Brain microvascular endothelial cell (primary cell): ENCODE data around the gene ADNP.

Experiments used
- DNase-seq: peaks from one replicate; pipeline ENCODE4 v3.0.0-alpha.2; 2020
- H3K27ac ChIP-seq: fragments of 250-450 bp; sonication (Bioruptor Pico); 2 replicates; pipeline ENCODE4 v1.5.1; 2020; ENCODE audit warnings: mild to moderate bottlenecking, moderate library complexity
- H3K27me3 ChIP-seq: fragments of 250-450 bp; sonication (Bioruptor Pico); replicated peaks from 2 replicates; pipeline ENCODE4 v1.5.1; 2020; ENCODE audit warnings: mild to moderate bottlenecking
- H3K36me3 ChIP-seq: fragments of 250-450 bp; sonication (Bioruptor Pico); replicated peaks from 2 replicates; pipeline ENCODE4 v1.5.1; 2020; ENCODE audit warnings: mild to moderate bottlenecking
- H3K4me3 ChIP-seq: 2 replicates; pipeline ENCODE4 v1.5.1; 2011; ENCODE audit warnings: low read depth, mild to moderate bottlenecking, control low read depth, low read length, moderate library complexity
- CTCF ChIP-seq: IDR thresholded peaks from 2 replicates; pipeline ENCODE4 v1.5.1; 2011; ENCODE audit warnings: low read depth, mild to moderate bottlenecking, moderate library complexity, low read length, control low read depth, inconsistent platforms; ENCODE audit errors: missing control alignments
- in situ Hi-C: cut with HindIII; loops from 2 replicates; pipeline ENCODE4 v1.10.0; 2017; ENCODE audit warnings: low sequenced_read_pairs, low pct_ligation_motif_present

The ADNP gene

GRCh38 chr20:50877232-50877743 is 53.9 kb downstream of the ADNP start:
- Histone ChIP-seq H3K4me3 (no peak overlapping the region), H3K36me3 (no peaks in the 10 kb centered on the region), H3K27me3 (no peaks in the 10 kb centered on the region), H3K27ac (no peak overlapping the region)
- no peak for TF ChIP-seq CTCF
- no peak for DNase-seq
- in situ Hi-C loops, result no loop called here

DNA sequence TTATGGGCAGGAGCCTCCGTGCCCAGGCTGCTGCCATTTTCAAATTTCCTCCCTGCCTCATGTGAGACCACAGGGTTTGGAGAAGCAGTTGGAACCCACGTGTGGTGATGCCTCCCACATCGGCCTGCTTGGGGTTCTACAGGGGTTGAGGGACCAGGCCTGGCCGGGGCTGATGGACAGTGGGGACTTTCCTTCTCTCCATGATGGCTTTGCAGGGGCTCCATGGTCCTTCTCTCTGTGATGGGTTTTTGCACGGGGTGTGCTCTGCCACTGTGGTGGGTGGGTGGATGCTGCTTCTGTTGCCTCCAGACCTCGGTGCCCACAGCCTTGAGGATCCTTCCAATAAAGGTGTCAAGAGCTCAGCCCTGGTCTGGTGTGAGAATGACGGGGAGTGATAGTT is 54.4 kb downstream of the ADNP start:
- H3K4me3 ChIP-seq, result no peak overlapping the region
- in situ Hi-C loops, result no loop called here
- DNase-seq, result no peak
- TF ChIP-seq CTCF, result no peak
- no peaks in the 10 kb centered on the region for H3K27me3 ChIP-seq
- no peak overlapping the region for H3K27ac ChIP-seq
- H3K36me3 ChIP-seq, result no peaks in the 10 kb centered on the region

- DNase-seq, result no peak
- H3K4me3 ChIP-seq, result no peak overlapping the region
Measured at GRCh38 chr20:50876063-50876685, 55.1 kb downstream of the ADNP start.

DNA sequence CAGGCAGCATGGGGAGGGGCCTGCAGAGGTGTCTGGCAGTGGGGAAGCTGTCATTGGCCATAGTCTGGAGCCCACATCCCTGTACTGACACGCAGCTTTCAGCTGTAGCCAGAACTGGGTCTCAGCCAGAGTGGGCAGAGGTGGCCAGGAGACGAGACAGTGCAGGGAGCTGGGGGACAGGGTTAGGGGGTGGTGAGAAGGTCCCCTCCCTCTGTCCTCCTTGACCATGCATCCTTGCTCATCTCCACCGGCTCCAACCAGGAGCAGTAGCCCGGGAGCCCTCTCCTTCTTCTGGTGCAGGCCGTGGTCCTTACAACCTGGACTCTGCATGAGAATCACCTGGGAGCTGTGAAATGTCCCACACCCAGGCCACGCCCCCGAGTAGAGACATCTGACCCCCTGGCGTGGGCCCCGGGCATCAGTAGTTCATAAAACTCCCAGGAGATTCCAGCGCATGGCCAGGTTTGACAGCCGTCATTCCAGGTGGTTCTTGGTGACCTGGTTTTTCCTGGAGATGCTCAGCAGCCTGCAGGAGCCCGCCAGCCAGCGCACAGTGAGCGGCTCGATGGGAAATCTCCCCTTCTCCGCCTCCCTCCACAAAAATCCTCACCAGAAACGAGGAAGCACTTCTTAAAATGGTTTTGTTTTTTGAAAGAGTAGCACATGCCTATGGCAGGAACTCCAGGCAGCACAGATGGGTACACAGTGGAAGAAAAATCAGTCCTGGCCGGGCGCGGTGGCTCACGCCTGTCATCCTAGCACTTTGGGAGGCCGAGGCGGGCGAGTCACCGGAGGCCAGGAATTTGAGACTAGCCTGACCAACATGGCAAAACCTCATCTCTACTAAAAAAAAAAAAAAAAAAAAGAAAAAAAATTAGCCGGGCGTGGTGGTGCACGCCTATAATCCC is 56.2 kb downstream of the ADNP start:
- Histone ChIP-seq H3K27me3 (no peaks in the 10 kb centered on the region), H3K36me3 (no peaks in the 10 kb centered on the region), H3K4me3 (no peak overlapping the region), H3K27ac (no peak overlapping the region)
- no peak for TF ChIP-seq CTCF
- no peak for DNase-seq
- in situ Hi-C loops, result no loop called here

More at GRCh38 chr20:50876063-50876685, 55.1 kb downstream of the ADNP start:
- H3K36me3 ChIP-seq, result no peaks in the 10 kb centered on the region
- TF ChIP-seq CTCF, result no peak
- no peak overlapping the region for H3K27ac ChIP-seq
- in situ Hi-C loops, result no loop called here
- no peaks in the 10 kb centered on the region for H3K27me3 ChIP-seq

DNA sequence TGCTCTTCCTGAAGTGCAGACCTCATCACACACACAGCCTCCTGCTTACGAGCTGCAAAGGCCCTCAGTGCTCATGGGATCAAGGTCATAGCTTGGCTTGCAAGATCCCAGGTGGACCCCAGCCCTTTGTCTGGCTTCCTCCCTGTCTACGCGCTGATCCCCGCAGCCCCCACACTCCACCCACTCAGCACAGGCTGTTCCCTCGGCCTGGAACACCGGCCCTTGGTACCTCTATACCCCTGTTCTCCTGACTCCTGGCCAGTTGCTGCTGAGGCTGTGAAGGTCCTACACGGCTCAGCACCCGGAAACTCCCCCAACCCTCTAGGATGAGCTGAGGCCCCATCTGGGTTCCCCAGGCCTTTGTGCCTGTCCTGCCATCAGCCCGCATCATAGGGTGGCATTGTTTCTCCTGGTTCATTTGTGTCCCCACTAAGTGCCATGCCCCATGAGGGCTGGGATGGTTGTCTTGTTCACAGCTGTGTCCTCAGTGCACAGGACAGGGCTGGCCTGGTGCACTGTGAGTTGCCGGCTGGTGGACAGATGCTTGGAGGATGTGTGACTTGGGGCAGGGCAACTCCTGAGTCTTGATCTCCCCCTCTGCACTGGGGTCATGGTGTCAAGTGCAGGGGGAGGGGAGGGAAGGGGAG is 57.0 kb downstream of the ADNP start:
- Histone ChIP-seq H3K27ac (no peak overlapping the region), H3K4me3 (no peak overlapping the region), H3K27me3 (no peaks in the 10 kb centered on the region), H3K36me3 (no peaks in the 10 kb centered on the region)
- no peak for DNase-seq
- no peak for TF ChIP-seq CTCF
- in situ Hi-C loops, result no loop called here
